Sciatic nerve (tissue), 2 donors: ENCODE data around the gene NCL. TPM values are rescaled to one million over a fixed set of nuclear protein-coding genes. Genes with fewer than 3 reads are reported as not detected.
"Not testable (repeated sequence)": the region's sequence is repeated elsewhere in the genome, so short reads cannot be mapped to it uniquely, and the experiment has no call there.

Experiments used
- ATAC-seq: fragments of 200-7000 bp; cut with Tn5 transposase; one replicate; pipeline ENCODE4 v1.9.1; 2020; ENCODE audit warnings: mild to moderate bottlenecking, moderate library complexity
- DNase-seq: peaks from one replicate; pipeline ENCODE4 v3.0.0-alpha.2; 2020; ENCODE audit warnings: low spot score
- intact Hi-C: fragments of 100-400 bp; cut with DNase I; formaldehyde crosslinking; loops from one replicate; pipeline ENCODE4 v1.14.2; 2022
- total RNA-seq: library from RNA; stranded (reverse); fragmentation: NEBNext Ultra II Directional; extraction: Animal tissue kit (Norgen Biotek cat#: 25700); gene quantifications from one replicate; pipeline ENCODE4 v1.2.1, GENCODE V29; 2021
- donor health status: DM: no; HTN: no; CAD: no.
- donor health status: DM: no; HTN: no; CAD: no.

NCL gene
- total RNA-seq, 1 donor from 2014 or later, result 393 TPM

- no peak for DNase-seq
- ATAC-seq, result no peak
- intact Hi-C loops, result loop anchor here (5.0 kb wide), 1 partner anchor 181 kb away; no protein-coding TSS in a partner anchor
Observed at GRCh38 chr2:231413456-231413855, 50.8 kb downstream of the NCL start.

DNA sequence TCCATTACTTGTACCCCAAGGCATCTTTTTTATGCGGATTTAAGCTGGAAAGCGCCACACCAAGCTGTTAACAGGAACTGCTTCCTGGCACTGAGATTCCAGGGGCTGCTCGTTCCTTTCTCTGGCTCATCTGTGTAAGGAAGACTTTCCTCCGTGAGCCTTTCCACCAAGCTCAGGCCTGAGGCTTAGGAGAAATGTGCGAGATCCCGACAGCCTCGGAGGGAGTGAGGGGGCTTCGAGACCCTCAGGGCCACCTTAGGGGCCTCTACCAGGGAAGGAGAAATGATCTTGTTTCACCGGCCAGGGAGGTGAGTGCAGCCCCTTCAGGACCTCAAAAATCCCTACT lies 51.7 kb downstream of the NCL start:
- DNase-seq, result no peak
- intact Hi-C loops, result loop anchor here (5.0 kb wide), 1 partner anchor 180 kb away; no protein-coding TSS in a partner anchor
- peak; percentile 25 for ATAC-seq

DNA sequence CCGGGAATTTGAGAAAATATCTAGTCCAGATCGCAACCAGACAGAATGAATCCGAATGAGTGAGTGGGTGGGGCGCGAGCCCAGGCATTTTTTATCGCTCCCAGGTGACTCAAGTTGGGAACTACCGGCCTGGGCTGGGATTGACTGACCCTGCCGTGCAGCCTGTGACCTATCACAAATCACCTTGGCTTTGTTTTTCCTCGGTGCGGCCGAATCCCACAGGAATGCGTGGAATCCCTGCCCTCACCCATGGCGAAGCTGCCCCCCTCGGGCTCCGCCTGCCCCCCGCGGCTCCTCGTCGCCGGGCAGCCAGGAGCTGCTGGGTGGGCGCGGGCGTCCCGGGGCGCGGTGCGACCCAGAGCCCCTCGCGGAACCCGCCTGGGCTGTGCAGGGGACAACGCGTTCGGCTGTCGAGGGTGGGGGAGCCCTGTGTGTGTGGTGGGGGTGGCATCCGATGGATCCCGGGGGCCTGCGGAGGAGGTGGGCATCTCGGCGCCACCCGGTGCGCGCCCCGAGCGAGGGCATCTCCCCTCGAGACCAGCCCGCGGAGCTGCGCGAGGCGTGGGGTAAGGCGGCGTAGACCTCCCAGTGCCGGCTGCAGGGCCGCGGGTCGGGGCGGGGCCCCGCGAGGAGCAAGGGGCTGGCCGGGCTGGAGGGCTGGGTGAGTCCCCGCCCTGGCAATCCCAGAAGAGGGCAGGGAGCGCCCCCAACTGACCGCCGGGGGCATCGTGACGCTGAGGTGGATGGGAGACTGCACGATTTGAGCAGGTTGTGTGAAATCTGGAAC lies 52.3 kb downstream of the NCL start:
- intact Hi-C loops, result loop anchor here (5.0 kb wide), 1 partner anchor 180 kb away; no protein-coding TSS in a partner anchor
- DNase-seq (peak; percentile 92), ATAC-seq (peak; percentile 98)

- intact Hi-C loops, result loop anchor here (5.0 kb wide), 1 partner anchor 179 kb away; no protein-coding TSS in a partner anchor
- no peak for DNase-seq
- ATAC-seq, result no peak
Observed at GRCh38 chr2:231411237-231411636, 53.0 kb downstream of the NCL start.

- ATAC-seq, result no peak
- intact Hi-C loops, result loop anchor here (5.0 kb wide), 1 partner anchor 178 kb away; no protein-coding TSS in a partner anchor
- no peak for DNase-seq
Observed at GRCh38 chr2:231410293-231411004, 53.8 kb downstream of the NCL start.

- no peak for DNase-seq
- intact Hi-C loops, result loop anchor here (5.0 kb wide), 1 partner anchor 177 kb away; no protein-coding TSS in a partner anchor
- ATAC-seq, result no peak
Observed at GRCh38 chr2:231409776-231410175, 54.5 kb downstream of the NCL start.

DNA sequence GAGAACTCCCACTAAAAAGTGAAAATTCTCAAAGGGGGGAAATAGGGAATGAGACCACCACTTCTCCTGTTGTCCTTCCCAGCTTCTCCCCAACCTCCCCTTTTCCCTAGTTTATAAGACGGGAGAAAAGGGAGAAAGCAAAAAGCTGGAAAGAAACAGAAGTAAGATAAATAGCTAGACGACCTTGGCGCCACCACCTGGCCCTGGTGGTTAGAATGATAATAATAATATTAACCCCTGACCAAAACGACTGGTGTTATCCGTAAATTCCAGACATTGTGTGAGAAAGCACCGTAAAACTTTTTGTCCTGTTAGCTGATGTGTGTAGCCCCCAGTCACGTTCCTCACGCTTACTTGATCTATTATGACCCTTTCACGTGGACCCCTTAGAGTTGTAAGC lies 56.0 kb downstream of the NCL start:
- intact Hi-C loops, DNase-seq, ATAC-seq: not testable (repeated sequence)

GRCh38 chr2:231407686-231408085 lies 56.6 kb downstream of the NCL start:
- DNase-seq, ATAC-seq, intact Hi-C loops: not testable (repeated sequence)

GRCh38 chr2:231405601-231406367 lies 58.5 kb downstream of the NCL start:
- ATAC-seq, DNase-seq, intact Hi-C loops: not testable (repeated sequence)

DNA sequence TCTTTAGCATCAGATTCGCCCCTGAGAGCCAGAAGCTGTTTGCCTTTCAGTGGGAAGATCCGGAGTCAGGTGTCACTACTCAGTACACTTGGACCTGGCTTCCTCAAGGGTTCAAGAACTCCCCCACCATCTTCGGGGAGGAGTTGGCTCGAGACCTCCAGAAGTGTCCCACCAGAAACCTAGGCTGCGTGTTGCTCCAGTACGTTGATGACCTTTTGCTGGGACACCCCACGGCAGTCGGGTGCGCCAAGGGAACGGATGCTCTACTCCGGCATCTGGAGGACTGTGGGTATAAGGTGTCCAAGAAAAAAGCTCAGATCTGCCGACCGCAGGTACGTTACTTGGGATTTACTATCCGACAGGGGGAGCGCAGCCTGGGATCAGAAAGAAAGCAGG lies 60.1 kb downstream of the NCL start:
- ATAC-seq, DNase-seq, intact Hi-C loops: not testable (repeated sequence)

Other genes with a start within 250 kb of the NCL start
- 4.2 TPM for gene B3GNT7, start 68.8 kb downstream of the NCL start, total RNA-seq
- gene NMUR1, start 66.0 kb upstream of the NCL start, total RNA-seq, result 1.4 TPM
- gene TEX44, start 128.4 kb upstream of the NCL start, total RNA-seq, result not detected
- 779 TPM for gene PTMA, start 244.0 kb upstream of the NCL start, total RNA-seq